HuH-7 (cell line): ENCODE results near the gene STX1B.
"Not testable (repeated sequence)": the region's sequence is repeated elsewhere in the genome, so short reads cannot be mapped to it uniquely, and the experiment has no call there.

Experiments
- DNase-seq: peaks from one replicate; pipeline ENCODE4 v3.0.0; 2011; ENCODE audit warnings: low spot score

STX1B gene

GRCh38 chr16:31013292-31013691 lies 2.9 kb upstream of the STX1B start:
- DNase-seq, result not testable (repeated sequence)

- DNase-seq, result not testable (repeated sequence)
These were observed 1.4 kb upstream of the STX1B start for GRCh38 chr16:31011815-31012214.

- DNase-seq, result no peak
These were observed 399 bp downstream of the STX1B start for GRCh38 chr16:31009894-31010584.

- DNase-seq, result no peak
These were observed 1.3 kb downstream of the STX1B start for GRCh38 chr16:31009120-31009519.

- DNase-seq, result no peak
These were observed 1.9 kb downstream of the STX1B start for GRCh38 chr16:31008551-31008950.

- no peak for DNase-seq
These were observed 2.3 kb downstream of the STX1B start for GRCh38 chr16:31008149-31008548.

- no peak for DNase-seq
These were observed 2.8 kb downstream of the STX1B start for GRCh38 chr16:31007684-31008083.

- DNase-seq, result no peak
These were observed 3.8 kb downstream of the STX1B start for GRCh38 chr16:31006589-31006988.

GRCh38 chr16:31006086-31006385 lies 4.4 kb downstream of the STX1B start:
- DNase-seq, result no peak

GRCh38 chr16:31005350-31006085 lies 4.9 kb downstream of the STX1B start:
- no peak for DNase-seq

- DNase-seq, result no peak
These were observed 5.8 kb downstream of the STX1B start for GRCh38 chr16:31004658-31005057.

- DNase-seq, result no peak
These were observed 6.7 kb downstream of the STX1B start for GRCh38 chr16:31003744-31004143.

- DNase-seq, result no peak
These were observed 7.5 kb downstream of the STX1B start for GRCh38 chr16:31002862-31003341.

- DNase-seq, result no peak
These were observed 8.2 kb downstream of the STX1B start for GRCh38 chr16:31002250-31002700.

GRCh38 chr16:31001507-31002249 lies 8.8 kb downstream of the STX1B start:
- DNase-seq, result no peak

GRCh38 chr16:31000671-31001382 lies 9.6 kb downstream of the STX1B start:
- DNase-seq, result no peak

- DNase-seq, result no peak
These were observed 11.3 kb downstream of the STX1B start for GRCh38 chr16:30998852-30999761.

- DNase-seq, result no peak
These were observed 12.4 kb downstream of the STX1B start for GRCh38 chr16:30997725-30998711.

GRCh38 chr16:30996985-30997724 lies 13.3 kb downstream of the STX1B start:
- peak; percentile 90 for DNase-seq
